ENCODE data around the gene ACVR2A. TPM values are rescaled to one million over a fixed set of nuclear protein-coding genes. Genes with fewer than 3 reads are reported as not detected.

Gene ACVR2A
- total RNA-seq, 1 donor: 39.4 TPM

DNA sequence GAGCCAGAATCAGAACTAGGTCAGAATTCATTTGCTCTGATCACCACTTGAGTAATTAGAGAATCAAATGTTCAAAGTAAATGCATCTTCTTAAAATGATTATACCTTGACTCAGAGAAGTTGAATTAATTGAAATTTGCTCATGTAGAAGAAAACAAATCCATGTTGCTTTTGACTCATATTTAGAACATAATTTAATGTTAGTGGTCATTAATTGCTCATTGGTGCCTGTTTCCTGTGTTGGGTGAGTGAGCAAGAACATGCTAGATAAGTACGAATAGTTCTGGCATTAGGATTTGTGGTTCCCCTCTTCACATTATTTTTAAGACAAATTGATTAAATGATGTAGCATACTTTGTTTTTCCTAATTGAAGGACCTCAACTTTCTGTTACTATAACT is 19.0 kb downstream of the ACVR2A start:
- no peak overlapping the region for H3K27ac ChIP-seq (ENCODE audit: low read depth, low read length)
- DNase-seq (ENCODE audit: insufficient read length, low spot score, missing footprints): no peak
- H3K4me1 ChIP-seq (ENCODE audit: insufficient read depth, low read length): no peaks in the 10 kb centered on the region
- H3K9me3 ChIP-seq (ENCODE audit: low read depth, low read length): no peaks in the 10 kb centered on the region
- H4K20me1 ChIP-seq (ENCODE audit: insufficient read depth, low read length): peaks cover 54% of the 10 kb centered on the region
- no peak overlapping the region for H3K4me2 ChIP-seq (ENCODE audit: insufficient read depth, low read length)
- peaks cover 88% of the 10 kb centered on the region for H3K79me2 ChIP-seq (ENCODE audit: insufficient read depth, low read length)
- H3K27me3 ChIP-seq (ENCODE audit: insufficient read depth, low read length): no peaks in the 10 kb centered on the region
- TF ChIP-seq CTCF (IDR thresholded peaks at IDR 0.05; ENCODE audit: extremely low read depth, low read depth, low read length): no peak
- no peaks in the 10 kb centered on the region for H3K36me3 ChIP-seq (ENCODE audit: insufficient read depth, low read length)
- H2AFZ ChIP-seq (ENCODE audit: low read length): no peak overlapping the region
- H3K4me3 ChIP-seq (ENCODE audit: insufficient read depth, low read length): no peak overlapping the region

GRCh38 chr2:147865560-147865959 is 20.7 kb downstream of the ACVR2A start:
- Histone ChIP-seq H2AFZ (ENCODE audit: low read length) (no peak overlapping the region), H3K36me3 (ENCODE audit: insufficient read depth, low read length) (no peaks in the 10 kb centered on the region), H3K27me3 (ENCODE audit: insufficient read depth, low read length) (no peaks in the 10 kb centered on the region), H3K4me1 (ENCODE audit: insufficient read depth, low read length) (no peaks in the 10 kb centered on the region), H3K4me2 (ENCODE audit: insufficient read depth, low read length) (no peak overlapping the region), H4K20me1 (ENCODE audit: insufficient read depth, low read length) (peaks cover 43% of the 10 kb centered on the region), H3K9me3 (ENCODE audit: low read depth, low read length) (no peaks in the 10 kb centered on the region), H3K27ac (ENCODE audit: low read depth, low read length) (no peak overlapping the region), H3K79me2 (ENCODE audit: insufficient read depth, low read length) (peaks cover 85% of the 10 kb centered on the region), H3K4me3 (ENCODE audit: insufficient read depth, low read length) (no peak overlapping the region)
- DNase-seq (ENCODE audit: insufficient read length, low spot score, missing footprints): no peak
- no peak for TF ChIP-seq CTCF (IDR thresholded peaks at IDR 0.05; ENCODE audit: extremely low read depth, low read depth, low read length)

DNA sequence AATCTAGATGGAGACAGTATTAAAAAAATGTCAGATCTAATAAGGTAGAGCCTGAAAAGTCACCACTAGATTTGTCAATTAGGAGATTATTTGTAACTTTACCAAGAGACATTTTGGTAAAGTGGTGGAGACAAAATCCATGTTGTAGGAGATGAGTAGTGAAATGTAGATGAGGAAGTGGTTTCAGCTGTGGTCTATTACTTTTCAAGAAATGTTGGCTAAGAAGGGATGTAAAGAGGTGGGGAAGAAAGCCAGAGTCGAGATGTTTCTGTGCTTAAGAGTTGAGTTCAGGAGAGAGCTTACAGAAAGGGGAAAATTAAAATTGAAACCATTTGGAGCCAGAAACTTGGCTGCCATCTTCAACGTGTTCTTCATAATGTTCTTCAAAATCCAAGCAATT is 22.2 kb downstream of the ACVR2A start:
- no peak for TF ChIP-seq CTCF (IDR thresholded peaks at IDR 0.05; ENCODE audit: extremely low read depth, low read depth, low read length)
- H3K4me3 ChIP-seq (ENCODE audit: insufficient read depth, low read length): no peak overlapping the region
- H3K79me2 ChIP-seq (ENCODE audit: insufficient read depth, low read length): peaks cover 80% of the 10 kb centered on the region
- no peaks in the 10 kb centered on the region for H3K36me3 ChIP-seq (ENCODE audit: insufficient read depth, low read length)
- no peak overlapping the region for H3K4me2 ChIP-seq (ENCODE audit: insufficient read depth, low read length)
- no peak overlapping the region for H3K27ac ChIP-seq (ENCODE audit: low read depth, low read length)
- no peaks in the 10 kb centered on the region for H3K4me1 ChIP-seq (ENCODE audit: insufficient read depth, low read length)
- H2AFZ ChIP-seq (ENCODE audit: low read length): no peak overlapping the region
- no peak for DNase-seq (ENCODE audit: insufficient read length, low spot score, missing footprints)
- peaks cover 37% of the 10 kb centered on the region for H4K20me1 ChIP-seq (ENCODE audit: insufficient read depth, low read length)
- no peaks in the 10 kb centered on the region for H3K9me3 ChIP-seq (ENCODE audit: low read depth, low read length)
- H3K27me3 ChIP-seq (ENCODE audit: insufficient read depth, low read length): no peaks in the 10 kb centered on the region

DNA sequence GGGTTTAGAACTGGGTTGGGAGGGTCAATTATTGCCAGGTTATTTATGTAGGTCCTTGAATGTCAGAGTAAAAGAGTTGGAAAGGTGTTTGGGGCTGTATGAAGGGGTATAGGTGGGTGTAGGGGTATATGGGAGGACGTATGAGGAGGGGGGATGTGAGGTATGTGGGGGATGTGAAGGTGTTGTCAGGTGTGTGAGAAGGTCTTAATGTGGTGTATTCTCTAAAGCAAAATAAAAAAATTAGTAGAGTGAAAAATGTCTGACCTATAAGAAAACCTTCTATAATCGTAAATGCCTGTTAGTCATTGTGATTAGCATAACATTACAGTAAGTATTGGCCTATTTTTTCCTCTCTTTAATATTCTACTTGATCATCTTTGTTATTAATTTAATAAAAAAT is 25.1 kb downstream of the ACVR2A start:
- peaks cover 31% of the 10 kb centered on the region for H4K20me1 ChIP-seq (ENCODE audit: insufficient read depth, low read length)
- no peaks in the 10 kb centered on the region for H3K27me3 ChIP-seq (ENCODE audit: insufficient read depth, low read length)
- H3K9me3 ChIP-seq (ENCODE audit: low read depth, low read length): no peaks in the 10 kb centered on the region
- no peak for DNase-seq (ENCODE audit: insufficient read length, low spot score, missing footprints)
- H3K4me1 ChIP-seq (ENCODE audit: insufficient read depth, low read length): no peaks in the 10 kb centered on the region
- TF ChIP-seq CTCF (IDR thresholded peaks at IDR 0.05; ENCODE audit: extremely low read depth, low read depth, low read length): no peak
- peaks cover 77% of the 10 kb centered on the region for H3K79me2 ChIP-seq (ENCODE audit: insufficient read depth, low read length)
- no peak overlapping the region for H2AFZ ChIP-seq (ENCODE audit: low read length)
- H3K4me3 ChIP-seq (ENCODE audit: insufficient read depth, low read length): no peak overlapping the region
- no peak overlapping the region for H3K4me2 ChIP-seq (ENCODE audit: insufficient read depth, low read length)
- H3K36me3 ChIP-seq (ENCODE audit: insufficient read depth, low read length): no peaks in the 10 kb centered on the region
- no peak overlapping the region for H3K27ac ChIP-seq (ENCODE audit: low read depth, low read length)

Measured in osteoblast (primary cell).